Measurements from ENCODE around the gene LSM8. TPM values are rescaled to one million over a fixed set of nuclear protein-coding genes. Genes with fewer than 3 reads are reported as not detected.
"Not testable (repeated sequence)": the region's sequence is repeated elsewhere in the genome, so short reads cannot be mapped to it uniquely, and the experiment has no call there.

LSM8 gene
- 10 to 100 TPM; 60.7 to 75.2 (median 67.8) TPM for polyA plus RNA-seq (ENCODE audit: insufficient read length in 4 of 4)

DNA sequence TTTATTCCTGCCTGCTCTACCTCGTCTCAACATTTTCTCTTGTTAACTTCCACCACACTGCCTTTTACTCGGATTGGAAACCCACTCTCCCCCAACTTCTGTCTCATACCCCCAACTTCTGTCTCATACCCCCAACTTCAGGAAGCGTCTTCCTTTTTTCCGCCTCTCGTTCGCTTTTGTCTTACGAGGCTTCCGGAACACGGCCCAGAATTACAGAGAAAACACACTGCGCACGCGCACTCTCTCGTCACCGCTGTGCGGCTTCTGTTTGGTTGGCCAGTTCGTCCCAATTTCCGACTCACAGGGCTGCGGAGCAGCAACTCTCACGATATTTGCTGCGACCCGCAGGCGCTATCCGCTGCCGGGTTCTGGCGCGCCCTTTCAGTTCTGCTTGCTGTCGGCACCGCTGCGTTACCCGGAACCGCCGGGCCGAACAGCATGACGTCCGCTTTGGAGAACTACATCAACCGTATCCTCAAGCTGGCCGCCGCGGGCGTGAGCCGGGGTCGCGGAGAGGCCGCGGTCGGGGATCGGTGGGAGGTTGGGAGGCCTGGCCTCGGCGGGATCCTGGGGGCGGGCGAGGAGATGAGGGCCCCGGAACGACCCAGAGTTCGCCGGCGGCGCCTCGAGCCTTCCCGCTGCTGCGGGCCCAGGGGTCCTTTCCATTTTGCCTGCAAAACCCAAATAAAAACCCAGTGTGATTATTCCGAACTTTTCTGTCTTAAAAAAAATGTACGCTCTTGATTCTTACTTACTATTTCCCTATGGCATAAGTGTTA is at the start of gene LSM8:
Gene LSM8 (plus strand): TSS at position 379 of the 779 bp plus-strand sequence. CDS start 60 bp downstream, at position 439.
- DNase-seq (ENCODE audit: low read depth in 4 of 4, low spot score in 2 of 4) = peak; percentile 95 to 98 (median 98)

DNA sequence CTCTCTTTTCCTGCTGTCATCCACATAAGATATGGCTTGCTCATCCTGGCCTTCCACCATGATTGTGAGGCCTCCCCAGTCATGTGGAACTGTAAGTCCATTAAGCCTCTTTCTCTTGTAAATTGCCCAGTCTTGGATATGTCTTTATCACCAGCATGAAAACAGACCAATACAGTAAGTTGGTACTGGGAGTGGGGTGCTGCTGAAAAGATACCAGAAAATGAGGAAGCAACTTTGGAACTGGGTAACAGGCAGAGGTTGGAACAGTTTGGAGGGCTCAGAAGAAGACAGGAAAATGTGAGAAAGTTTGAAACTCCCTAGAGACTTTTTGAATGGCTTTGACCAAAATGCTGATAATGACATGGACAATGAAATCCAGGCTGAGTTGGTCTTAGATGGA is 49.5 kb upstream of the LSM8 start:
- not testable (repeated sequence) for DNase-seq (ENCODE audit: low read depth in 4 of 4, low spot score in 2 of 4)

DNA sequence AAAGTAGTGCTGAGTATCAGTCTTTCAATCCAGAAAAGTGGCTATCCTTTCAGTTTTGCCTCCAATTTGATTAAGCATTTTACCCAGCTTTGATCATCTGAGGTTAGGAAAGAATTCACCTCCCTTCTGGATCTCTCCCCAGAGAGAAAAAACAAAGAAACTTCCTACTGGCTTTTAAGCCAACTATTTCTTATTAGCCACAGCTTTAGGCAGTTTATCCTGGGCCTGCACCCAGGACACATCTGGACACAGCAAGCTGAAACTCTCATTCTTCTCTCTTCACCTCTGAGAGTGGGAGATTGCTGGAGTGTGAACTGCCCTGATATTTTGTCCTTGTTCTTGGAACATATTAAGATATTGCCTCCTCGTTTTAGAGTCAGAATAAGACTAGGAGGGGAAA is 43.5 kb upstream of the LSM8 start:
- DNase-seq (ENCODE audit: low read depth in 4 of 4, low spot score in 2 of 4) = no peak

DNA sequence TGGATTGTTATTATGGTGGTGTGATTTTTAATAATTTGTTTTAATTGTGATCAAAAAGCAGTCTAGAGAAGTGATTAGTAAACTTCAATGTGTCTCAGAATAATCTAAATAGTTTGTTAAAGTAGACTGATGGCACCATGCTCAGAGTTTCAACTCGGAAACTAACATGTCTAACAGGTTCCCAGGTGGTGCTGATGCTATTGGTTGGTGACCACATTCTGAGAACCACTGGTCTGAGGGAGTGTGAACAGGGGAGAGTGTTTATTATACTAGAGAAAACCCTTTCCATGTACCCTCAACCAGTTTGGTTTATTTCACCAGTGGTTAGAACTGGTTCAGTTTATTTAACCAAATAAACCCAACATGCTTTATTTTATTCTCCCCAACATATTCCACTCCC is 42.0 kb upstream of the LSM8 start:
- no peak for DNase-seq (ENCODE audit: low read depth in 4 of 4, low spot score in 2 of 4)

DNA sequence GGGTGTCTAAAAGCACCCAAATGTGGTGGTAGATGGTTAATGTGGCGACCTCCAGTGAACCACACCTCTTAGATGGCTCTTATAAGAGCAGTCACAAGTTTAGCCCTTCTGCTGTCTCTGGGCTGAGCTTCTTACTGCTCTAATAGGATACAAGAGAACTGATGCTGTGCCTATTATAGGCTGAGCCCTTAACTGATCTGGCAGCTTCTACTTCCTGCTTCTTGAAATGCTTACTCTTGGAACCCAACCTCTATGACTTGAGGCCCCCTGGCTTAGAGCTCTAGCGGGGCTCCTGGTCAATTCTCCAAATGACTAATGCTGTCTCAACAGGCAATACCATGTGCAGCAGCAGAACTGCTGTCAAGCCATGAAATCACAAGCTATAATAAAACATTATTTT is 35.0 kb upstream of the LSM8 start:
- no peak for DNase-seq (ENCODE audit: low read depth in 4 of 4, low spot score in 2 of 4)

DNA sequence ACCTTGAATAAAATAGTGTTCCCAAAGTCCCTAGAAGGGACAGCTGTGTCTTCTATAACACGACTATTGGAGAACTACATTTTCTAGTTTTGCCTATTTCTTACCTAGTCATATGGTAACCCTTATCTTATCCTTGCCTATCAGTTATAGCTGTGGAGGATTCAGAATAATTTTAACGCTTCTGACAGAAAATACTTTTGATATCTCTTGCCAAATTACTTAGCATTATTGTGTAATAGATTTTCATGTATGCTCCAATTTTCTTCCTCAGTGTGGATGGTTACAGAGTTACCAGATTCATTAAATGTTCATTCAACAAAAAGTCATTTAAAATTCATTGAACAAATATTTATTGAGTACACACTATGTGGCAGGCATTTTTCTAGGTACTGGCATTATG is 34.6 kb upstream of the LSM8 start:
- no peak for DNase-seq (ENCODE audit: low read depth in 4 of 4, low spot score in 2 of 4)

DNA sequence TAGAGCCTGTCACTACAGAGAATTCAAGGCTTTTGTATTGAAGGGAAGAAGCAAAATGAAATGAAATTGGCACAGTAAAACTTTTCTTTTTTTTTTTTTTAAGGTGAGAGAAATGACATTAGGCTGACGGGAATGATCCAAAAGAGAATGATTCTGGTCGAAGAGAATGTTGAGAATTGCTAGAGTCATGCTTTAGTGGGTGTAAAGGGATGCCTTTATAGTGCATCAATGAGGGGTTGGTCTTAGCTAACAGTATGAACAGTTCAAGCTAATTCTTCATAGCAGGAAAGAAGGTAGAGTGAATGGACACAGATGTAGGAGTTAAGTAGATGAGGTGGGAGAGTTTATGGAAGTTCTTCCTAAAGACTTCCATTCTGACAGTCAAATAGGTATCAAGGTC is 32.3 kb upstream of the LSM8 start:
- no peak for DNase-seq (ENCODE audit: low read depth in 4 of 4, low spot score in 2 of 4)

DNA sequence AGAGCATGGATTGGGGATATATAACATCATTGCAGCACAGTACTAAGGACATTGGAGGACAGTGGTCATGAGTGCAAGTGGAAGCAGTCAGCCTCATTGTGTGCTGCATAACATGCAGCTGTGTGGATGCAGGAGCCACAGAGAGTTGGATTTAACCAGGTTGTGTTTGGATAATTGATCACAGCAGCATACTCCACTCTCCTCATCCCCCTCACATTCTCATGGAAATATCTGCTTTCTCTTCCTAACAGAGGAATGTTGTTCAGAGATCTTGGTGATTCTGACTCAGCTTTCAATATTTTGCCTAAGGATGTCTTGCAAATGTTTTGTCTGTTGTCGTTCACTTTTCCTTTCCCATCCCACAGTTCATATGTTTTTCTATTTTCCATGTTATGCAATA is 31.8 kb upstream of the LSM8 start:
- DNase-seq (ENCODE audit: low read depth in 4 of 4, low spot score in 2 of 4) = no peak

DNA sequence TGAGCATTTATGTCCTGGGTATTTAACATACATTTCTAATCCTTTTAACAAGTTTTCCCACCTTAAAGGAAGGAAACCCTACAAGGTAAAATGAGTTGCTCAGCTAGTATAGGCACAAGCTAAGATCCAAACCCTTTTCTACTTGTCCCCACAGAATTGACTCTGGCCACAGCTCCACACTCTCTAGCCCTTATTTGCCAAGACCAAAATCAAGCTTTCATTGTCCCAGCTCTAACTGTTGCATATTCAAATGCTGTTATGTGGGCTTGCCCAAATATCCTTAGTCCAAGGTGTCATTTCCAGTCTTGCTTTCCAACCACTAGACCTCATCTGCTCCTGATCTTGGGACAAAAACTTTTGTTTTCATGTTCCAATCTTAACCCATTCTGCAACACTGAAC is 31.3 kb upstream of the LSM8 start:
- DNase-seq (ENCODE audit: low read depth in 4 of 4, low spot score in 2 of 4) = no peak

DNA sequence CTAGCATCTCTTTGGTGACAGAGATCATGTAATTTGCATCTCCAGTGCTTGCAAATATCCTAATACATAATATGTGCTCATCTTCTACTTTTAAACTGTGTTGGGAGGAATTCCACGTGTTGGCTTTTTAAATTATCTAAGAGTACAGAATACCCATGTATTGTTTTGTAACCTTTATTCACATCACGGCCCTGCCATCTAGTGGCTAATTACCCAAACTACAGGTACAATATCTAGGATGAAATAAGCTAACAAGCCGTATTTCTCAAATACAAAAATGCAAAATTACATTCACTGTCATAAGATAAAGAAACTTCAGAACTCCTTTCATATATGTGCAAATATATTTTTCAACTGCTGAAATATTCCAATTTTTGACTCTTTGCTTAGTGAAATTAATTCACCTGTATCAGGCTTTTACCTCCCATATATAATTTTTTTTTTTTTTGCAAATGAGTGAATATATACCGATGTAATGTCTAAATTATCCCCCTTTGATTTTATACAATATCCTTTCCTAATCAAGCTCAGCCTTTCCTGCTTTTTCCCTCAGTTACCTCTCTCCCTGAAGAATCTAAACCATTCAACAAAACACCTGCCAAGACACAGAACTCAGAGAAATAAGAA is 30.3 kb upstream of the LSM8 start:
- DNase-seq (ENCODE audit: low read depth in 4 of 4, low spot score in 2 of 4) = no peak

DNA sequence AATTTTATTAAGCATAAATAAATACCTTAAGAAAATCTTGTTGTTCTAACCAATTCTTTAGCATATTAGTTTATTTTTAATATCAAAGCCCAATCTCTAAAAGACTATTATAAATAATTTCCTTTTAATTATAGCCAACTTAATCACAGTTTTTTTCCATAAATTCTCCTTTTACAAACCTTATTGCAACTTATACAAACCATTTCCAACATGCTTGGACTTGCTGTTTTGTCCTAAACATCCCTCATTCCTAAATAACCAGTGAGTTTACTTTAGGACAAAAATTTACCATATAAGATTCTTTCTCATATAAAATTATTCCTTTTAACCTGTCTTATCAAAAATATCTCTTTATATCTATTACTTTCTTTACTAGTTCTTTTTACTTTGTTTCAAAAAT is 25.2 kb upstream of the LSM8 start:
- DNase-seq (ENCODE audit: low read depth in 4 of 4, low spot score in 2 of 4) = no peak

DNA sequence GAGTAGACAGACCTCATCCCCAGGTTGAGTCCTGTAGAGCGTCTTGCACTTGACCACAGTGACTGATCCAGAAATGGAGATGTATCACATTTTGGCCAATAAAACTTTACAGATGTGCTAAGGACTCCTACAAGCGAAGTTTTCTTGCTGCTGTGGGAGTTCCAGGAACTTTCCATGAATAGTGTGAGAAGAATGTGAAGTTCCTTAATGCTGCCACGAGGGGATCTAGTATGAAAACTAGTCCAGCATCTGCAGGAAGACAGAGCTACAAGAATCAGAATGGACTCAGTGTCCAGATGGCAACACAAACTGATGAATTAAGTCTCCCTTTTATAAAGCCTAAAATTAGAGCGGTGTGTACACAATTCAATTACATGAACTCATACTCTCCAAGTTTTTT is 14.8 kb upstream of the LSM8 start:
- no peak for DNase-seq (ENCODE audit: low read depth in 4 of 4, low spot score in 2 of 4)

DNA sequence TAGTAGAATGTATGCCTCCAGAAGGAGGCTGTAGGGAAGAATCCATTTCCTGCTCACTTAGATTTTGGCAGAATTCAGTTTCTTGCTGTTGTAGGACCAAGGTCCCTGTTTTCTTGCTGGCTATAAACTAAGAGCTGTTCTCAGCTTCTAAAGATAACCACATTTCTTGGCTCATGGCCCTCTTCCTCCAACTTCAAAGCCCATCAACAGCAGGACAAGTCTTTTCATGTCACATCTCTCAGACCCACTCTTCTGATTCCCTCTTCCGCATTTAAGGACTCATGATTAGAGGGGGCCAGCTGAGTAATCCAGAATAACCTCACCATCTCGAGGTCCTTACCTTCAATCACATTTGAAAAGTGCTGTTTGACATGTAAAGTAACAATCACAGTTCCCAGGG is 8.2 kb upstream of the LSM8 start:
- DNase-seq (ENCODE audit: low read depth in 4 of 4, low spot score in 2 of 4) = no peak

DNA sequence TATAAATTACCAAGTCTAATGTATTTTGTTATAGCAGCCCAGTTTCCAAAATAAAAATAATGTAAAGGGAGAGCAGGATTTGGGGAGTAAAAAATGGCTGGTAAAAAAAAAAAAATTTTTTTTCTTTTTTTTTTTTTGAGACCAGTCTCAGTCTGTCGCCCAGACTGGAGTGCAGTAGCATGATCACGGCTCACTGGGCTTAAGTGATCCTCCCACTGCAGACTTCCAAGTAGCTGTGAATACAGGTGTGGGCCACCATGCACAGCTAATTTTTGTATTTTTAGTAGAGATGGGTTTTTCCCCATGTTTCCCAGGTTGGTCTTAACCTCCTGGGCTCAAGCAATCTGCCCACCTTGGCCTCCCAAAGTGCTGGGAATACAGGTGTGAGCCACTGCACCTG is 4.8 kb upstream of the LSM8 start:
- no peak for DNase-seq (ENCODE audit: low read depth in 4 of 4, low spot score in 2 of 4)

DNA sequence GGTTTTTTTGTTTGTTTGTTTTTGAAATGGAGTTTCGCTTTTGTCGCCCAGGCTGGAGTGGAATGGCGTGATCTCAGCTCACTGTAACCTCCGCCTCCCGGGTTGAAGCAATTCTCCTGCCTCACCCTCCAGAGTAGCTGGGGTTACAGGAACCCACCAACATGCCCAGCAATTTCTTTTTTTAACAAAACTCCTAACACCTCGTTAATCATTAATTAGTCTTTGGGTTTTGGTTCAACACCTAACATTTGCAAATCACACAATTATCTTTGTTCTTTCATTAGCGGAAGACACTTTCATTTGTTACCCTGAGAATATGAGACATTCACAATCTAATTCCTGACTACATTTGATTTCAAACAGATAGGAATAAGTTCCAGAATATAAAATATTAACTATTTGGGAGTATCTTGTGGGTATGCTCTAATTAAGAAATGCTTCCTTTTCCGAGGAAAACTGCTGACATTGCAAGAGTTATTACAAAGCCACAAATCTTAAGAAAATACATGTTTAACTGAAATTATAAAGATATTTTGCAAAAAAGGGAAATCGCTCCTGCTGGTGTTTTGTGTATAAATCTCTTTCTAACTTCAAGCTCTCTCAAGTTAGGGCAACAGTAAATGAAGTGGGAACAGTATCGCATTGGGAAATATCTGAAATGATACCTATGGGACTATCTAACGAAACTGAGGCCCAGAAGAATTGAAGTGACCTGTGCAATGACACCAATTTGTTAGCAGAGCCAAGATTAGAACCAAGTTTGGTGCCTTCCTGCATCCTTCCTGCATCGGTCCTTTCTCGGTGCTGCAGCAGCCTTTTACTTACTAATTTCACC is 1.2 kb upstream of the LSM8 start:
- DNase-seq (ENCODE audit: low read depth in 4 of 4, low spot score in 2 of 4) = peak in 1 of 4 donors; percentile 27

DNA sequence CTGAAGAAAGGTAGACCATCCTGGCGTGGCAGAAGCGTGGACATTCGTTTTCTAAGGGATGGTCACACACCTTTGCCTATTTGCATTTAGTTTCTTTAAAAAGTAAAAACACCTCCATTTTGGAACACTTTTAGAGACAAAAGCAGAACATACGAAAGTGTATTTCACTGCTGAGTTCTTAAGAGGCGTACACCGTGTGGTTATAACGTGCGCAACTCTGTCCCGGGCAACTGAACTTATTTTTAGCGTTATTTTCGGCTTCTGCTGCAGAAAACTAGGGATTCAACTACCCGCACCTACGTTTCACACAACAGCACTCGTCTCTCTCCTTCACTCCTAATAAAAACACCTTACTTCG is 557 bp upstream of the LSM8 start:
- DNase-seq (ENCODE audit: low read depth in 4 of 4, low spot score in 2 of 4) = no peak

DNA sequence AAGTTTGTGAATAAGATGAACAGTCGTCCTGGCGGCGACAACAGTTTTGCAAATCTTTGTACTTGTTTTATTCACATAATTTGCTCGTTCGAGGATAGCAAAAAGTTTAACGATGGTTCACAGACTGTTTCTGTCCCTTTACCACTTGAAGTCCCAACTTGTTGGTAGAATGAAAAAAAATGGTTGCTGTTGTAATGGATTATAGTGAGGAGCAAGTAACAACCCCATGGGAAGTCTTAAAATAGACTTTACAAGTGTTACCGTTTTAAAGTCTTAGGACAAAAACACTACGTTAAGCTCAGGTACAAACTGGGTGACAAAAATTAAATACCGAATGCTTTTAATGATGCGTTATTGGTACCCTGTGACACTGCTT is 589 bp downstream of the LSM8 start:
- peak; percentile 17 to 35 (median 26) for DNase-seq (ENCODE audit: low read depth in 4 of 4, low spot score in 2 of 4)

DNA sequence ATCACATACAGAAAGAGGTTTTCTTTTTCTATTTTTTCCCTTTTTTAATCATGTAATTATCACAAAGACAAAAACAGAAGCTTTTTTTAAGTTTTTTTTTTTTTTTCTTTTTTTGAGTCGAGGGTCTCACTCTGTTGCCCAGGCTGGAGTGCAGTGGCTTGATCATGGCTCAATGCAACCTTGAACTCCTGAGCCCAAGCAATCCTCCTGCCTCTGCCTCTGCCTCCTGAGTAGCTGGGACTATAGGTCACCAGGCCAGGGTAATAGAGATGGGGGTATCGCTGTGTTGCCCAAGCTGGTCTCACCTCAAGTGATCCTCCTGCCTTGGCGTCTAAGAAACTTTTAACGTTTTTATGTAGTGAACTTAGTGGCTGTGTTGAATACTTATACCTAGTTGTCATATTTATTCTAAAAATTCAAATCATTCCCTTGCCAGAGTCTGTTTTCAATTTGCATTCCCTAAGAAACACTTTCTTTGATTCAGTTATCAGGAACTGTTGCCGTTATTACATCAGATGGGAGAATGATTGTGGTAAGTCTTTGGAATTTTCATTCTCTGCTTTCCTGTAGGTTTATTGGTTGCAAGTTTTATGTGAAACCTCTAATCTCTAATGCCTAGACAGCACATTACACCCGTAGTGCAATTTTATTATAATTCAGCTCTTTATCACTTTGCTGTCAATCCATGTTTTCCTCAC is 1.3 kb downstream of the LSM8 start:
- no peak for DNase-seq (ENCODE audit: low read depth in 4 of 4, low spot score in 2 of 4)

DNA sequence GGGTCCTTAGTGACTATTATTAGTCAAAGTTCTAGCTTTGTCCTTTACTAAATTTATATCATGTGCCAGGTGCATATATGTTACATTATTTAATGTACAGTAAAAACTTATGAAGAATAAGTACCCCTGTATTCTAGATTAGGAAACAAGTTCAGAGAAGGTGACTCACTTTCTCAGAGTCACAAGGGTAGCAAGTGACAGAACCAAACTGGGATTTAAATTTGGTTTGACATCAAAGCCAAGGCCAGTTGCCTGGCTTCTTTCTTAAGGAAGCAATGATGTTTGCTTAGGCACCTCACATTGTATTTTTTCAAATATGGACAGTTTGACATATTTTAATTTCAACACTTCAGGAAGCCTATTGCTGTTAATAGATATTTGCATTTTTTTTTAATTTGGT is 2.5 kb downstream of the LSM8 start:
- no peak for DNase-seq (ENCODE audit: low read depth in 4 of 4, low spot score in 2 of 4)

DNA sequence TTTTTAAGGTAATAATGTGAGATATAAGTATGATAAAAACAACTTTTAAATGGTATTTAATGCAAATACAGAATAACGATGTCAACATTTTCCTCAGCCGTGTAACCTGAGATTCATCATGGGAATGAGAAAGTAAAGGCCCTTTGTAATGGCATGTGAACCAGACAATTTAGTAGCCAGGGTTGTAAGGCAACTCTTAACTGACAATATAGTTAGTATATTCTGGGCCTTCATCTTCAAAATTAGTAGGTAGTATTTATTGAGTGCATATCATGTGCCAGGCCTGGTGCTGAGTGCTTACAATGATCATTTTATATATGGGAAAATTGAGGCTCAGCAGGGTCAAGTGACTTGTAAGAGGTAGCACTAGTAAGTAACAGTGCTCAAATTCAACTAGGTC is 10.6 kb downstream of the LSM8 start:
- DNase-seq (ENCODE audit: low read depth in 4 of 4, low spot score in 2 of 4) = no peak
